Colonic mucosa (tissue), 4 donors: ENCODE measurements around the gene PRKCD. TPM values are rescaled to one million over a fixed set of nuclear protein-coding genes. Genes with fewer than 3 reads are reported as not detected.

Source experiments
- DNase-seq: peaks from one replicate; pipeline ENCODE4 v3.0.0-alpha.2; 2020
- H3K27ac ChIP-seq: fragments of 200-600 bp; one replicate; pipeline ENCODE4 v1.8.0; 2021
- H3K27me3 ChIP-seq: fragments of 200-600 bp; one replicate; pipeline ENCODE4 v1.8.0; 2021
- H3K36me3 ChIP-seq: fragments of 200-600 bp; one replicate; pipeline ENCODE4 v1.8.0; 2021
- H3K4me1 ChIP-seq: fragments of 200-600 bp; one replicate; pipeline ENCODE4 v1.8.0; 2021; ENCODE audit warnings: mild to moderate bottlenecking
- H3K4me3 ChIP-seq: fragments of 200-600 bp; one replicate; pipeline ENCODE4 v1.8.0; 2021
- H3K9ac ChIP-seq, 2 donors: one replicate each; pipeline ENCODE4 v1.7.0; 2013; ENCODE audit warnings: control low read depth in 2 of 2, low read depth in 2 of 2, low read length in 2 of 2
- H3K9me3 ChIP-seq: fragments of 200-600 bp; one replicate; pipeline ENCODE4 v1.8.0; 2021
- CTCF ChIP-seq: fragments of 200-600 bp; IDR thresholded peaks from one replicate; pipeline ENCODE4 v1.8.0; 2022; ENCODE audit warnings: antibody characterized with exemption, mild to moderate bottlenecking
- intact Hi-C: fragments of 100-400 bp; cut with DNase I; formaldehyde crosslinking; loops from one replicate; pipeline ENCODE4 v1.14.1; 2022
- total RNA-seq, 2 donors: library from RNA; stranded (reverse); fragmentation: NEBNext Ultra II Directional in 1 of 2; extraction: Animal tissue kit (Norgen Biotek cat#: 25700) in 1 of 2; gene quantifications; one replicate each; pipeline ENCODE4 v1.2.1, GENCODE V29; 2021
- donor health status: healthy.
- donor health status: DM: no; HTN: no; CAD: no.
- donor health status: DM: no; HTN: no; CAD: no.

PRKCD gene
- total RNA-seq, 2 donors from 2014 or later = 58.9 to 75.0 TPM

GRCh38 chr3:53167418-53168174 is 6.6 kb downstream of the PRKCD start:
- no peak for DNase-seq
- H3K27ac ChIP-seq = no peak overlapping the region
- peak overlapping the region in 1 of 2 donors; percentile 40 for H3K9ac ChIP-seq
- H3K36me3 ChIP-seq = no peaks in the 10 kb centered on the region
- no peaks in the 10 kb centered on the region for H3K27me3 ChIP-seq
- no peak for TF ChIP-seq CTCF
- intact Hi-C loops = no loop called here
- no peaks in the 10 kb centered on the region for H3K9me3 ChIP-seq
- no peak overlapping the region for H3K4me3 ChIP-seq
- H3K4me1 ChIP-seq = peaks cover 11% of the 10 kb centered on the region

GRCh38 chr3:53168175-53168923 is 7.3 kb downstream of the PRKCD start:
- peaks cover 16% of the 10 kb centered on the region for H3K4me1 ChIP-seq
- H3K9me3 ChIP-seq = no peaks in the 10 kb centered on the region
- DNase-seq = no peak
- no peaks in the 10 kb centered on the region for H3K27me3 ChIP-seq
- TF ChIP-seq CTCF = no peak
- peak overlapping the region in 1 of 2 donors; percentile 40 for H3K9ac ChIP-seq
- H3K4me3 ChIP-seq = no peak overlapping the region
- intact Hi-C loops = no loop called here
- H3K27ac ChIP-seq = no peak overlapping the region
- no peaks in the 10 kb centered on the region for H3K36me3 ChIP-seq

- no peak for DNase-seq
- Histone ChIP-seq H3K4me3 (no peak overlapping the region), H3K9ac (peak overlapping the region in 1 of 2 donors; percentile 56)
Observed at GRCh38 chr3:53169045-53169831, 8.2 kb downstream of the PRKCD start.

GRCh38 chr3:53169832-53170324 is 8.9 kb downstream of the PRKCD start:
- Histone ChIP-seq H3K4me3 (no peak overlapping the region), H3K27ac (peak overlapping the region; percentile 40), H3K9ac (peak overlapping the region; percentile 12 to 56), H3K9me3 (no peaks in the 10 kb centered on the region), H3K36me3 (no peaks in the 10 kb centered on the region), H3K27me3 (no peaks in the 10 kb centered on the region), H3K4me1 (peaks cover 16% of the 10 kb centered on the region)
- TF ChIP-seq CTCF = no peak
- DNase-seq = no peak
- intact Hi-C loops = no loop called here

More at GRCh38 chr3:53169045-53169831, 8.2 kb downstream of the PRKCD start:
- intact Hi-C loops = no loop called here
- no peaks in the 10 kb centered on the region for H3K36me3 ChIP-seq
- peak overlapping the region; percentile 40 for H3K27ac ChIP-seq
- peaks cover 16% of the 10 kb centered on the region for H3K4me1 ChIP-seq
- H3K27me3 ChIP-seq = no peaks in the 10 kb centered on the region
- TF ChIP-seq CTCF = no peak
- H3K9me3 ChIP-seq = no peaks in the 10 kb centered on the region
